ENCODE measurements around the gene STUB1.
"Not testable (repeated sequence)": the region's sequence is repeated elsewhere in the genome, so short reads cannot be mapped to it uniquely, and the experiment has no call there.

STUB1 gene

GRCh38 chr16:698911-699671 lies 18.9 kb downstream of the STUB1 start:
- DNase-seq: no peak

- no peak for DNase-seq
Measured at GRCh38 chr16:700684-701584, 20.7 kb downstream of the STUB1 start.

GRCh38 chr16:702341-702740 lies 22.1 kb downstream of the STUB1 start:
- DNase-seq: no peak

GRCh38 chr16:703406-703805 lies 23.2 kb downstream of the STUB1 start:
- no peak for DNase-seq

GRCh38 chr16:704047-704446 lies 23.8 kb downstream of the STUB1 start:
- no peak for DNase-seq

- DNase-seq: no peak
Measured at GRCh38 chr16:704552-705380, 24.6 kb downstream of the STUB1 start.

- DNase-seq: no peak
Measured at GRCh38 chr16:705431-706188, 25.4 kb downstream of the STUB1 start, which contains the start of gene FBXL16. TSS of gene FBXL16 (minus strand) at chr16:705801. CDS start at chr16:697405, 8,396 bp downstream.

- DNase-seq: no peak
Measured at GRCh38 chr16:706189-707061, 26.2 kb downstream of the STUB1 start.

GRCh38 chr16:707062-707538 lies 26.9 kb downstream of the STUB1 start:
- no peak for DNase-seq

- DNase-seq: no peak
Measured at GRCh38 chr16:708019-708418, 27.8 kb downstream of the STUB1 start.

- DNase-seq: no peak
Measured at GRCh38 chr16:708959-709358, 28.7 kb downstream of the STUB1 start.

- DNase-seq: no peak
Measured at GRCh38 chr16:709566-710499, 29.6 kb downstream of the STUB1 start.

GRCh38 chr16:710500-711075 lies 30.4 kb downstream of the STUB1 start:
- no peak for DNase-seq

GRCh38 chr16:711084-711483 lies 30.9 kb downstream of the STUB1 start:
- DNase-seq: no peak

- no peak for DNase-seq
Measured at GRCh38 chr16:711548-712320, 31.5 kb downstream of the STUB1 start.

- not testable (repeated sequence) for DNase-seq
Measured at GRCh38 chr16:712740-713250, 32.6 kb downstream of the STUB1 start.

- DNase-seq: no peak
Measured at GRCh38 chr16:714079-714478, 33.9 kb downstream of the STUB1 start.

Data from NCI-H1048 (cell line).